HepG2 (cell line): Measurements from ENCODE around the gene PEPD. TPM values are rescaled to one million over a fixed set of nuclear protein-coding genes. Genes with fewer than 3 reads are reported as not detected.
A peak's percentile ranks its signal among the peaks of the same experiment; 100 is the strongest.

Experiments used
- BRCA1 ChIP-seq: sonication (generic); formaldehyde crosslinking; IDR thresholded peaks from 2 replicates; pipeline ENCODE4 v1.4.0; 2020; ENCODE audit warnings: missing genetic modification reagents
- CCDC6 ChIP-seq: sonication (generic); formaldehyde crosslinking; IDR thresholded peaks from 2 replicates; pipeline ENCODE4 v1.8.1; 2022; ENCODE audit warnings: mild to moderate bottlenecking, missing genetic modification reagents, moderate library complexity
- CERS6 ChIP-seq: sonication (generic); formaldehyde crosslinking; IDR thresholded peaks from 2 replicates; pipeline ENCODE4 v1.5.0; 2020; ENCODE audit warnings: missing genetic modification reagents
- CHD2 ChIP-seq: IDR thresholded peaks from 2 replicates; pipeline ENCODE4 v1.6.1; 2011; ENCODE audit warnings: low read depth, low read length, improper control_type of control experiment
- HBP1 ChIP-seq: IDR thresholded peaks from 2 replicates; pipeline ENCODE4 v1.6.1; 2016; ENCODE audit warnings: low read depth, control low read depth
- MAF1 ChIP-seq: sonication (generic); formaldehyde crosslinking; IDR thresholded peaks from 2 replicates; pipeline ENCODE4 v1.5.0; 2020; ENCODE audit warnings: missing genetic modification reagents, borderline replicate concordance
- MTERF4 ChIP-seq: sonication (generic); formaldehyde crosslinking; IDR thresholded peaks from 2 replicates; pipeline ENCODE4 v1.8.0; 2023; ENCODE audit warnings: mild to moderate bottlenecking, missing genetic modification reagents
- NBN ChIP-seq: fragments of 450-650 bp; conservative IDR thresholded peaks from 2 replicates; pipeline ENCODE4 v1.6.1; 2017
- PAX8 ChIP-seq: sonication (generic); formaldehyde crosslinking; IDR thresholded peaks from 2 replicates; pipeline ENCODE4 v1.8.0; 2022; ENCODE audit warnings: mild to moderate bottlenecking, missing genetic modification reagents, borderline replicate concordance
- PBX3 ChIP-seq: sonication (generic); formaldehyde crosslinking; IDR thresholded peaks from 2 replicates; pipeline ENCODE4 v1.8.1; 2023; ENCODE audit warnings: missing genetic modification reagents, inconsistent platforms, borderline replicate concordance
- PCBP2 ChIP-seq: fragments of 200-400 bp; formaldehyde crosslinking; optimal IDR thresholded peaks from 2 replicates; pipeline ENCODE3; 2018; ENCODE audit warnings: low read length, low read depth; ENCODE audit not compliant: poor library complexity, severe bottlenecking
- PHF5A ChIP-seq: IDR thresholded peaks from one replicate; pipeline ENCODE4 v1.6.1; 2018; ENCODE audit warnings: low read depth, missing genetic modification reagents; ENCODE audit not compliant: unreplicated experiment
- PLRG1 ChIP-seq: fragments of 450-650 bp; conservative IDR thresholded peaks from 2 replicates; pipeline ENCODE4 v1.6.1; 2016
- RBFOX2 ChIP-seq: fragments of 200-400 bp; formaldehyde crosslinking; IDR thresholded peaks from 2 replicates; pipeline ENCODE4 v1.6.1; 2017; ENCODE audit warnings: low read depth, mild to moderate bottlenecking, low read length
- RELA ChIP-seq: sonication (generic); formaldehyde crosslinking; IDR thresholded peaks from 2 replicates; pipeline ENCODE4 v1.4.0; 2020; ENCODE audit warnings: missing genetic modification reagents
- SNAI1 ChIP-seq: sonication (generic); formaldehyde crosslinking; IDR thresholded peaks from 2 replicates; pipeline ENCODE4 v1.5.0; 2020; ENCODE audit warnings: mild to moderate bottlenecking, missing genetic modification reagents, borderline replicate concordance
- SNRNP70 ChIP-seq: fragments of 200-400 bp; formaldehyde crosslinking; IDR thresholded peaks from 2 replicates; pipeline ENCODE4 v1.6.1; 2017; ENCODE audit warnings: mild to moderate bottlenecking, low read depth, low read length, moderate library complexity
- YEATS2 ChIP-seq: sonication (generic); formaldehyde crosslinking; IDR thresholded peaks from 2 replicates; pipeline ENCODE4 v1.4.0; 2020; ENCODE audit warnings: missing genetic modification reagents, borderline replicate concordance
- ZFX ChIP-seq: sonication (generic); formaldehyde crosslinking; IDR thresholded peaks from 2 replicates; pipeline ENCODE4 v1.4.0; 2020; ENCODE audit warnings: mild to moderate bottlenecking, low read depth, missing genetic modification reagents, moderate library complexity
- ZMAT3 ChIP-seq: sonication (generic); formaldehyde crosslinking; conservative IDR thresholded peaks from 2 replicates; pipeline ENCODE4 v1.7.0; 2021; ENCODE audit warnings: missing genetic modification reagents
- ZMYM4 ChIP-seq: sonication (generic); formaldehyde crosslinking; IDR thresholded peaks from 2 replicates; pipeline ENCODE4 v1.8.1; 2023; ENCODE audit warnings: mild to moderate bottlenecking, missing genetic modification reagents
- ZNF619 ChIP-seq: sonication (generic); formaldehyde crosslinking; IDR thresholded peaks from 2 replicates; pipeline ENCODE4 v1.4.0; 2020; ENCODE audit warnings: mild to moderate bottlenecking, missing genetic modification reagents
- ZXDC ChIP-seq: sonication (generic); formaldehyde crosslinking; IDR thresholded peaks from 2 replicates; pipeline ENCODE4 v1.5.0; 2020; ENCODE audit warnings: mild to moderate bottlenecking, missing genetic modification reagents
- polyA plus RNA-seq, 8 experiments: library from polyadenylated mRNA; depleted of rRNA in 3 of 8; stranded (reverse) in 7 of 8; unstranded in 1 of 8; fragments of >200 nt; fragmentation: Illumina TruSeq in 4 of 8; extraction: Trizol in 4 of 8; gene quantifications; 2 replicates each; pipeline versions ENCODE4 v1.2.1 to v1.2.3, GENCODE V29; 2011 to 2016; ENCODE audit warnings: low read depth in 4 of 8, missing spikeins in 1 of 8, mixed read lengths in 1 of 8; ENCODE audit not compliant: insufficient read depth in 1 of 8
- total RNA-seq, 5 experiments: library from RNA; depleted of rRNA; stranded (reverse); fragments of >200 nt; fragmentation: Illumina TruSeq; extraction: Trizol; gene quantifications; 2 replicates each; pipeline ENCODE4 v1.2.3, GENCODE V29; 2016; ENCODE audit warnings: low read depth in 1 of 5

Gene PEPD
- total and polyA plus RNA-seq, 2 of the 13 experiments (the other 11 are each of a cell fraction or from before 2014, with no cell fraction given): 60.7 to 75.1 TPM

DNA sequence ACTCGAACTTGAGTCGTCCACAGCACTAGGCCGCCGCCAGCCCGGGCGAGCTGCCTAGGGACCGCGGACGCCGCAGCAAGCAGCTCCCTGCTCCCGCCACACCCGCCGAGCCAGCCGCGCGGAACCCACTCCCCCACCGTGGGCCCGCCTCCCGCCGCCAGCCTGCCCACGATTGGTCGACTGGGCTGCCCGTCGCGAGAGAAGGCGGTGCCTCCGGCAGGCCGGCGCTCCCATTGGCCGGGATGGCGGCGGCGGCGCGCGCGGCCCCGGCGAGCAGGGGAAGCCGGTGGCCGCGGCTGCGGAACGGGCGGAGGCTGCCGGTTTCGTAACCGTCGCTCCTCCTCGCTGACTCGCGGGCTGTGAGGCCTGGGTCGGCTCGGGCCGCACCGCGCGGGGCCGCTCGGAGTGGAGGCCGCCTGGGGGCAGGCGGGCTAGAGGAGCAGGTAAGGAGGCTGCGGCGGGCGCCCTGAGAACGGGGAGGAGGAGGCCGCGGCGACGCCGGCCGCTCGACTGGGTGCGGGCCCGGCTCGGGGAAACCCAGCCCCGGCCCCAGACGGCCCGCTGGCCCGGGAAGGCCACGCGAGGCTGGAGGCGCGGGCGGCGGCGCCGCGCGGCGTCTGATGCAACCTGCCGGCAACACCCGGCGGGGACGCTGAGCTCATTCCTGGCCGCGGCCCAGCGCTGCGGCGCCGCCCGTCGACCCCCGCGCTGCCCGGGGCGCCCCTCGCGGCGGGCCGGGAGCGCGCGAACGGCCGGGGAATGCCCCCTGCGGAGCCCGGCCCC lies 147.9 kb downstream of the PEPD start, which contains the start of gene CEBPG (continued):
- TF ChIP-seq BRCA1 (CRISPR knock-in tag): no peak; the same call in 1 of the 2 replicates
- TF ChIP-seq HBP1 (CRISPR knock-in tag): no peak
- TF ChIP-seq PBX3 (CRISPR knock-in tag): peak; percentile 86; the same call in 1 of the 2 replicates
- peak; percentile 93 for TF ChIP-seq MTERF4 (CRISPR knock-in tag)
- no peak for TF ChIP-seq PHF5A
- TF ChIP-seq PLRG1: no peak
- TF ChIP-seq CCDC6 (CRISPR knock-in tag): peak; percentile 16; the same call in 1 of the 2 replicates
- TF ChIP-seq YEATS2 (CRISPR knock-in tag): peak; percentile 28; the same call in 1 of the 2 replicates
- no peak for TF ChIP-seq PAX8 (CRISPR knock-in tag)
- TF ChIP-seq CERS6 (CRISPR knock-in tag): no peak
- peak; percentile 95 for TF ChIP-seq ZFX (CRISPR knock-in tag)
- no peak for TF ChIP-seq NBN
- TF ChIP-seq SNRNP70: no peak
- TF ChIP-seq ZXDC (CRISPR knock-in tag): no peak
- peak; percentile 76; the same call in 1 of the 2 replicates for TF ChIP-seq ZMYM4 (CRISPR knock-in tag)
- TF ChIP-seq PCBP2: no peak
- 0 out of 2 replicates have a peak, but pooled peaks have one; percentile 31 for TF ChIP-seq CHD2
- TF ChIP-seq MAF1 (CRISPR knock-in tag): no peak
- TF ChIP-seq ZNF619: no peak
- TF ChIP-seq RELA (CRISPR knock-in tag): no peak
- TF ChIP-seq RBFOX2: peak; percentile 92
- TF ChIP-seq ZMAT3 (CRISPR knock-in tag): no peak
- 0 out of 2 replicates have a peak, but pooled peaks have one; percentile 6 for TF ChIP-seq SNAI1 (CRISPR knock-in tag)
